BE2C (cell line): Measurements from ENCODE around the gene ARMC6.
A peak's percentile ranks its signal among the peaks of the same experiment; 100 is the strongest.
"Not testable (repeated sequence)": the region's sequence is repeated elsewhere in the genome, so short reads cannot be mapped to it uniquely, and the experiment has no call there.

Source experiments
- DNase-seq: peaks from one replicate; pipeline ENCODE4 v3.0.0-alpha.2; 2020
- H3K27me3 ChIP-seq: fragments of 250-450 bp; sonication (Bioruptor Pico); 2 replicates; pipeline ENCODE4 v1.5.1; 2020; ENCODE audit warnings: mild to moderate bottlenecking
- H3K36me3 ChIP-seq: fragments of 250-450 bp; sonication (Bioruptor Pico); 2 replicates; pipeline ENCODE4 v1.5.1; 2020; ENCODE audit warnings: mild to moderate bottlenecking
- H3K4me1 ChIP-seq: fragments of 250-450 bp; sonication (Bioruptor Pico); 2 replicates; pipeline ENCODE4 v1.5.1; 2020
- H3K4me3 ChIP-seq: 2 replicates; pipeline ENCODE4 v1.5.1; 2011; ENCODE audit warnings: low read depth, low read length
- H3K9me3 ChIP-seq: fragments of 250-450 bp; sonication (Bioruptor Pico); 2 replicates; pipeline ENCODE4 v1.5.1; 2020
- TF ChIP-seq, protein P1 (sequence below): IDR thresholded peaks from 2 replicates; pipeline ENCODE4 v1.5.1; 2012; ENCODE audit warnings: mild to moderate bottlenecking, low read depth, low read length

The ARMC6 gene

DNA sequence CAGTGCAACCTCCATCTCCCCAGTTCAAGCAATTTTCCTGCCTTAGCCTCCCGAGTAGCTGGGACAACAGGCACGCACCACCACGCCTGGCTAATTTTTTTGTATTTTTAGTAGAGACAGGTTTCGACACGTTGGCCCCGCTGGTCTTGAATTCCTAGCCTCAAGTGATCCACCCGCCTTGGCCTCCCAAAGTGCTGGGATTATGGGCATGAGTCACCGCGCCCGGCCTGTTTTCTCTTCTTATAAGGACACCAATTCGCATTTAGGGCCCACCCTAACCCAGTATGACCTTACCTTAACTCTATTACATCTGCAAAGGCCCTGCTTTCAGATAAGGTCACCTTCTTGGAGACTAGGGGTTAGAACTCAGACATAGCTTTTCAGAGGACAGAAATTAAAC is 69.8 kb downstream of the ARMC6 start:
- Histone ChIP-seq H3K36me3 (no peaks in the 10 kb centered on the region), H3K4me1 (peaks cover 4% of the 10 kb centered on the region; the same call in 1 of the 2 replicates)
- DNase-seq: no peak

DNA sequence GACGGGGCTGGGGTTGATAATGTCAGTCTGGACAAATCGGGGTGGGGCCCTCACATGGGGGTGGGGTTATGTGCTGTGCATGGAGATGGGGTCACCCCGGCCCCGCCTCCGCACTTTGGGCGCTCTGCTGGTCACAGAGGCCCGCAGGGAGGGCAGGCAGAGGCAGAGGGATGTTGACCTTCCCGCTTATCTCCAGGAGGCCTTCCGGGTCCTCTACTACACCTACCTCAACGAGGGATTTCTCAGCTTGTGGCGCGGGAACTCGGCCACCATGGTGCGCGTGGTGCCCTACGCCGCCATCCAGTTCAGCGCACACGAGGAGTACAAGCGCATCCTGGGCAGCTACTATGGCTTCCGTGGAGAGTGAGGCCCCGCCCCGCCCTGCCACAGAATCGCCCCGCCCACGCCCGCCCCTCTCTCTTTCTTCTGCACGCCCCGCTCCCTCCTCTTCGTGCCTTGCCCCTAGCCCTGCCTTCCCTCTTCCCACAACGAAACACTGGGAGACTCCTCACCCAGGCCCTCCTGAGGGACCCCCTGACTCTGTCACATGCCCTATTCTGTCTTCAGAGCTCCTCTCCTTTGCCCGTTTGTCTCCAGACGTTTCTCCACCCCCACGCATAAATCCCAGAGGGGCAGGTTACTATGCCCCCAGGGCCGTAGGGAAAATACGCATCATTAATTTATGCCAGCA is 72.1 kb downstream of the ARMC6 start:
- Histone ChIP-seq H3K36me3 (no peaks in the 10 kb centered on the region), H3K4me3 (peak overlapping the region; percentile 56), H3K4me1 (peaks cover 4% of the 10 kb centered on the region; the same call in 1 of the 2 replicates), H3K27me3 (peaks cover 3% of the 10 kb centered on the region; the same call in 1 of the 2 replicates), H3K9me3 (no peaks in the 10 kb centered on the region)
- peak; percentile 76 for DNase-seq
- TF ChIP-seq, protein P1, sequence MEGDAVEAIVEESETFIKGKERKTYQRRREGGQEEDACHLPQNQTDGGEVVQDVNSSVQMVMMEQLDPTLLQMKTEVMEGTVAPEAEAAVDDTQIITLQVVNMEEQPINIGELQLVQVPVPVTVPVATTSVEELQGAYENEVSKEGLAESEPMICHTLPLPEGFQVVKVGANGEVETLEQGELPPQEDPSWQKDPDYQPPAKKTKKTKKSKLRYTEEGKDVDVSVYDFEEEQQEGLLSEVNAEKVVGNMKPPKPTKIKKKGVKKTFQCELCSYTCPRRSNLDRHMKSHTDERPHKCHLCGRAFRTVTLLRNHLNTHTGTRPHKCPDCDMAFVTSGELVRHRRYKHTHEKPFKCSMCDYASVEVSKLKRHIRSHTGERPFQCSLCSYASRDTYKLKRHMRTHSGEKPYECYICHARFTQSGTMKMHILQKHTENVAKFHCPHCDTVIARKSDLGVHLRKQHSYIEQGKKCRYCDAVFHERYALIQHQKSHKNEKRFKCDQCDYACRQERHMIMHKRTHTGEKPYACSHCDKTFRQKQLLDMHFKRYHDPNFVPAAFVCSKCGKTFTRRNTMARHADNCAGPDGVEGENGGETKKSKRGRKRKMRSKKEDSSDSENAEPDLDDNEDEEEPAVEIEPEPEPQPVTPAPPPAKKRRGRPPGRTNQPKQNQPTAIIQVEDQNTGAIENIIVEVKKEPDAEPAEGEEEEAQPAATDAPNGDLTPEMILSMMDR: no peak

More for the DNA sequence above, 69.8 kb downstream of the ARMC6 start:
- no peak overlapping the region for H3K4me3 ChIP-seq
- no peaks in the 10 kb centered on the region for H3K9me3 ChIP-seq
- TF ChIP-seq, protein P1: no peak
- no peaks in the 10 kb centered on the region for H3K27me3 ChIP-seq

DNA sequence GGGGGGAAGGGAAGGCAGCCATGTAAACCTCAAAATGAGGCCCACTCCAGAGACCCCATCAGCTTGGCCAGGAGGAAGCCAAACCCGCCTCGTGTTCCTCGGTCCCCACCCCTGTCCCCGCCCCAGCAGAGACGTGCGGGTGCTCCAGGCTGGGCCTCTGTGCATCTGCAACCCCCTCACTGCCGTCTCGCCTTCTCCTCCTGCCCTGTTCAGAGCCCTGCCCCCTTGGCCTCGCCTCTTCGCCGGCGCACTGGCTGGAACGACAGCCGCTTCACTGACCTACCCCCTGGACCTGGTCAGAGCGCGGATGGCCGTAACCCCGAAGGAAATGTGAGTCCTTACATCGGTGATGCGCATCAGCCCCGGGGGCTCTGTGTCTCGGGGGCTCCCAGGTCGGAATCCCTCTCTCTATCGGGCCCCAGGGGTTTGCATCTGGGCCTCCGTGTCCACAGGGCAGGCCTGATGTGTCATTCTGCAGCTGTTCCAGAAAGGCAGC is 72.7 kb downstream of the ARMC6 start:
- DNase-seq: peak; percentile 51
- TF ChIP-seq, protein P1: no peak
- Histone ChIP-seq H3K4me3 (peak overlapping the region; percentile 56), H3K9me3 (no peaks in the 10 kb centered on the region), H3K36me3 (no peaks in the 10 kb centered on the region), H3K27me3 (peaks cover 6% of the 10 kb centered on the region; the same call in 1 of the 2 replicates), H3K4me1 (peaks cover 4% of the 10 kb centered on the region; the same call in 1 of the 2 replicates)

DNA sequence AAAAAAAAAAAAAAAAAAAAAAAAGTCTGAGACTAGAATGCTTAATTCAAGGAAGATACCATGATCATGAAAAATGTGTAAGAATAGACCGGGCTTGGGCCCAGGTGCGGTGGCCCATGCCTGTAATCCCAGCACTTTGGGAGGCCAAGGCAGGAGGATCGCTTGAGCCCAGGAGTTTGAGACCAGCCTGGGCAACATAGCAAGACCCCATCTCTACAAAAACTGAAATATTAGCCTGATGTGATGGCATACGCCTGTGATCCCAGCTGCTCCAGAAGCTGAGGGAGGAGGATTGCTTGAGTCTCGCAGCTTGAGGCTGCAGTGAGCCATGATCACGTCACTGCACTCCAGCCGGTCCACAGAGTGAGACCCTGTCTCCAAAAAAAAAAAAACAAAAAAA is 73.5 kb downstream of the ARMC6 start:
- not testable (repeated sequence) for H3K4me1 ChIP-seq, H3K36me3 ChIP-seq, DNase-seq, H3K27me3 ChIP-seq, H3K9me3 ChIP-seq, H3K4me3 ChIP-seq

DNA sequence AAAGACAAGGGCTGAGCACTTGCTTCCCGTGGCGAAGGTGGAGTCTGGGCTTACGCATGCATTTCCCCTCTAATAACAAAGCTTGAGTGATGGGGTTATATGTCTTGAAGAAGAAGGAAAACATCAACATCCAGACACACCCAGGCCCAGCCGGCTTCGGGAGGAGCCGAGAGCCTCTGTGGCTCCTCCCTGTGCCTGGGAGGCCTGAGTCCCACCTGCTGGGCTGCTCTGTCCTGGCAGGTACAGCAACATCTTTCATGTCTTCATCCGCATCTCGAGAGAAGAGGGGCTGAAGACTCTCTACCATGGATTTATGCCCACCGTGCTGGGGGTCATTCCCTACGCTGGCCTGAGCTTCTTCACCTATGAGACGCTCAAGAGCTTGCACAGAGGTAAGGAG is 74.3 kb downstream of the ARMC6 start:
- no peak for DNase-seq
- Histone ChIP-seq H3K27me3 (peaks cover 6% of the 10 kb centered on the region; the same call in 1 of the 2 replicates), H3K9me3 (no peaks in the 10 kb centered on the region), H3K4me3 (no peak overlapping the region), H3K36me3 (no peaks in the 10 kb centered on the region), H3K4me1 (peaks cover 4% of the 10 kb centered on the region; the same call in 1 of the 2 replicates)
- TF ChIP-seq, protein P1: no peak
